Stimulated activated CD8-positive, alpha-beta memory T cell treated with anti-CD3 and anti-CD28 coated beads, Interleukin-7, amount 100 ng/mL, for 1 hour (primary cell): ENCODE results near the gene RASGRF1.
"Not testable (repeated sequence)": the region's sequence is repeated elsewhere in the genome, so short reads cannot be mapped to it uniquely, and the experiment has no call there.

Source experiments
- DNase-seq, 2 donors: peaks; one replicate each; pipeline ENCODE4 v3.0.0-alpha.2; 2020; ENCODE audit warnings: low read depth in 2 of 2

RASGRF1 gene

GRCh38 chr15:78930577-78931388 is 159.8 kb downstream of the RASGRF1 start:
- DNase-seq, result no peak

- no peak for DNase-seq
Observed at GRCh38 chr15:78929536-78930264, 160.9 kb downstream of the RASGRF1 start.

- no peak for DNase-seq
Observed at GRCh38 chr15:78928616-78929093, 161.9 kb downstream of the RASGRF1 start.

DNA sequence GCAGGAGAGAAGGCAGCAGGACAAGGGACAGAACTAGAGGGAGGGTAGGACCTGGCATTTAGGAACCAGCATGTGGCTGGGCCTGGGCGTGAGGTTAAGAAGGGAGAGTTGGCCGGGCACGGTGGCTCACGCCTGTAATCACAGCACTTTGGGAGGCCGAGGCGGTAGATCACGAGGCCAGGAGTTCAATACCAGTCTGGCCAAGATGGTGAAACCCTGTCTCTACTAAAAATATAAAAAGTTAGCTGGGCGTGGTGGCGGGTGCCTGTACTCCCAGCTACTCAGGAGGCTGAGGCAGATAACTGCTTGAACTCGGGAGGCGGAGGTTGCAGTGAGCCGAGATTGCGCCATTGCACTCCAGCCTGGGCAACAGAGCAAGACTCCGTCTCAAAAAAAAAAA is 162.4 kb downstream of the RASGRF1 start:
- not testable (repeated sequence) for DNase-seq

DNA sequence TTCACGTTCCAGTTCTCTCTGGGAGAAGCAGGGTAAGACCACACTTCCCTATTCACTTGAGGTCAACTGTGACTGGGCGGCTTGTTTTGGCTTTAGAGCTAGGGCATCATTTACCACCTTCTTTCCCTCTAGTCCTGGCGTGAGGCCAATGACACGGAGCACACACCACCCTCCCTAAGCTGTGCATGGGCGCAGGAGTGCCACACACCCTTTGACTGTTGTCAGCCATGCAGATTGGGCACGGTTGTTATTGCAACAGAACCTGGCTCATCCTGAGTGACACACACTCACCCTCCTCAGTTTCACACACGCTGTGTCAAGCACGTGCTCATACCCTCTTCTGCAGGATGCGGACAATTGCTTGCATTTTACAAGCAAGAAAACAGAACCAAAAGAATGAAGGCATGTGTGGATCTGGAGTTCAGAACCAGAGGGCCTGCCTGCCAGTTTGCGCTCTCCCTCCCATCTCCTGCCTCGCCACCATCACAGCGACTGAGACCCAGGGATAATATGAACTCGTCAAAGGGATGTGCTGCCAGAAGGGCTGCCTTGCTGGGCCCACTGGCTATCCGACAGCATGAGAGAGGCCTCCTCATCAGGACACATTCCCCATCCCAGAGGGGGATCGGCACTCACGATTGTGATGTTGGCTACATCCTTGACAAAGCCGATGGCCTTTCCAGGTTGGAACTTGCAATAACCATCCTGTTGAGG is 163.3 kb downstream of the RASGRF1 start:
- no peak for DNase-seq

GRCh38 chr15:78925956-78926743 is 164.4 kb downstream of the RASGRF1 start:
- no peak for DNase-seq

GRCh38 chr15:78925076-78925624 is 165.4 kb downstream of the RASGRF1 start:
- no peak for DNase-seq

DNA sequence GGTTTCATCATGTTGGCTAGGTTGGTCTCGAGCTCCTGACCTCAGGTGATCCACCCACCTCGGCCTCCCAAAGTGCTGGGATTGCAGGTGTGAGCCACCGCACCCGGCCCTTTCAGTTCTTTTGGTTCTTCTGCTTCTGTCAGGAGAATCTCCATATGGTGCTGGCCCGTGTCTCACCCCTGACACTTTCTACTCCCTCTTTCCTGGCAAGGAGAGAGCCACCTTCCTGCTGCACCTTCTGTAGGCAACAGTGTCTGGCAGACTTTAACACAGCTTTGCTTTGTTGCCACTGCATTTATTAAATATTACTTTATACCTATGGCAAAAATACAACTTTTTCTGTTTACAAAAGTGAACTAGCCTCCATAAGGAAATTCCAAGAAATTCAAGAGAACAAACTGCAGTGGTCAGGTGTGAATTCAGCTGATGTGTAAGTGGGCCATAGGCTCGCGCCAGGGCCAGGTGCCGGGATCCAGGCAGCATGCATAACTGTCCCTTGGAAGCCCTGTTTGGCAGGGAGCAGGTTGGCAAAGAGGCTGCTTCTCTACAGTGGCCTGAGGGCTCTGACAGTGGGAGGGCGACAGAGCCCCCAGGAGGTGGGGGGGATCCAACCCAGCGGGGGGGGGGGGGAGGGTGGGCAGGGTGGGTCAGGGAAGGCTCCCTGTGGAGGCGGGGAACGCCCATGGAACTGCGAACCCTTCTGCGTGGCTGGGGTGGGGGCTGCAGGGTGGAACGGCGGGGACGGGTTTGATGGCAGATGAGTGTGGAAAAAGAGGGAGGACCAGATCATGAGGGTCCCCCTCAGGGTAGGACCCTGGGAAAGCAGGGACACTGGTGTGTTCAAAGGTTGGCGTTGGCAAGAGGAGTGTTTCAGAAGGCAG is 166.9 kb downstream of the RASGRF1 start:
- no peak for DNase-seq

- DNase-seq, result no peak
Observed at GRCh38 chr15:78923015-78923414, 167.6 kb downstream of the RASGRF1 start.

GRCh38 chr15:78922527-78922926 is 168.1 kb downstream of the RASGRF1 start:
- DNase-seq, result no peak

- no peak for DNase-seq
Observed at GRCh38 chr15:78921940-78922339, 168.6 kb downstream of the RASGRF1 start.

- DNase-seq, result no peak
Observed at GRCh38 chr15:78921517-78921916, 169.1 kb downstream of the RASGRF1 start.

DNA sequence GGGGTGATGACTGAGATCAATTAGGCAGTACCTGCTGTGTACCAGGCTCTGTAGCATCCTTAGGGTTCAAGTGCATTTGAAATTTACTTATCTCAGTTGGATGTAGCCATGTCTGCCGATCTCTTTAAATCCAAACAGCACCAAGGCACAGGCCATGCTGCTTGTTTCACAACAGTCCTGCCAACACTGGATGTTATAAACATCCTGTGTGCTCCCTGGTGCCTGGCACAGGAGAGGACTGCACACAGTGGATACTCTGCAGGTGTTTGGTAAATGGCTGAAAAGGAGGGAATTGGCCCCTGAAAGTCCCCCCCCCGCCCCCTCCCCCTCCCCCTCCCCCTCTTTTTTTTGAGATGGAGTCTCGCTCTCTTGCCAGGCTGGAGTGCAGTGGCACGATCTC is 172.7 kb downstream of the RASGRF1 start:
- no peak for DNase-seq

DNA sequence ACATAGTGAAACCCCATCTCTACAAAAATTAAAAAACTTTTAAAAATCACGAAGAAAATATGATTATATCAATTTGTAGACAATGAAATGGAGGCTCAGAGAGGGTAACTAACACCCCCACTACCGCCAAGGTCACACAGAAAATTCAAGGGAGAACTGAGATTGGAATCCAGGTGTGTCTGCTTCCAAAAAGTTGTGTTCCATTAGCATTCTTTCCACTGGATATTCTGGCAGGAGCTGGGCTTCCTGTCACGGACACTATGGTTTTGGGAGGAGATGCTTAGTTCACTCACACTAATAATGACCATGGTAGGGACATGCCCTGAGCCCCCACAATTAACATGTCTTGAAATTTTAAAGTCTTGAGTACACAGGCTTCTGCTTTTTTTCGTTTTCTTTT is 174.5 kb downstream of the RASGRF1 start:
- no peak for DNase-seq

DNA sequence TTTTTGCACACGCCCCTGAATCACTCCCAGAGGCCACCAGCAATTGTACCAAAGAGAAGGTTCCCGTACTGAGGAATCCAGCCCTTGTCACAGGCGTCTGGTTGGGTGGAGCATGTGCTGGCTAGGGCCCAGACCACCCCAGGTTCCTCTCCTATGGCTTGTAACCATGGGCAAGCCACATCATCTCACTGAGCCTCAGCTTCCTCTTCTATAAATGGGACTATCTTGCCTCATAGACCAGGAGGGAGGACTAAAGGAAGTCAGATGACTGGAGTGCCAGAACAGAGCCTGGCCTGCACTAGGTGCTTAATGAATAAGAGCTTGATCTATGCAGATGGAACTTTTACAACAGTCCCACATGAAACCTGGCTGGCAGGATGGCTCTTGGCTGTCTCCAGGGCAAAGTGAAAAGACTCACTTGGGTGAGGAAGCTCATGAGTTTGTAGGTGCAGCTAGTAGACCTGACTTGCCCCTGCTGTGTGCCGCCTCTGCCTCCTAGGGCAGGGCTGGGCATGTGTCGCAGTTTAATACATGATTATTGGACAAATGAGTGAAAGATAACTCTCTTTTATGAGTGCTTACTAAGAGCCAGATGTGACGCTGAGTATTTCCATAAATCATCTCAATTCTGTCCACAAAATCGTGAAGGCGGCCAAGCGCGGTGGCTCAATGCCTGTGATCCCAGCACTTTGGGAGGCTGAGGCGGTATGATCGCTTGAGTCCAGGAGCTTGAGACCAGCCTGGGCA is 175.1 kb downstream of the RASGRF1 start:
- DNase-seq, result no peak

GRCh38 chr15:78914027-78914764 is 176.4 kb downstream of the RASGRF1 start:
- DNase-seq, result no peak

DNA sequence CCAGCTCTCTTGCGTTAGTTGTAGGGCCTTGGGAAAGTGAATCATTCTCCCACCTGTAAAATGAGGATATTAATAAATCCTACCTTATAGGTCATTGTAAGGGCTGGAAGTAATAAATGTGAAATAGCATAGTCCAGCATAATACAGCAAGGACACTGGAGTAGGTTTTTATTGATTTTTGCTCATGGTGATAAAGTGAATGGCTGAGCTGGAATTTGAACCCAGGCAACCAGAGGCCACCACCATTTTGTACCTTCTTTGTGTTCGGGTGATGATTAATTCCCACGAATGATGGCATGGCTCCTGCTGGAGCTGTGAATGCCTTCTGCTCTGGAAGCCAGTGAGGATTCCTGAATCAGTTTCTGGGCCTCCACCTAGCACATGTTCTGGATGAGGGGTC is 177.6 kb downstream of the RASGRF1 start:
- DNase-seq, result no peak

DNA sequence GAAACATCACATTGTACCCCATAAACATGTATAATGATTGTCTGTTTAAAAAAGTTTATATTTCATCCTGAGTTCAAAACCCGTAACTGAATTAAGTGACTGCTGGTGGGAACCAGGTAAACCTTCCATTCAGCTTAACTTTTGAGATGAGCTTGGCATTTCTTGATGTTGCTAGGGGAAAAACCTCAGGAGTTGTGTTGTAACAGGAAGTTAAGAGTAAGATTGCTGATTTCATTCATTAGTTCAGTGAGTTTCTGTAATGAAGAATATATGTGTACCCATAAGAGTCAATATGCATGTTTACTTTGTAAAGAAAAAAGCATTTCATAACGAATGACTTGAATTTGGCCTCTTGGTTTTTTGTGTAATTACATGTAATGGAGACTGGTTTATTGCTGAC is 178.3 kb downstream of the RASGRF1 start:
- DNase-seq, result no peak

DNA sequence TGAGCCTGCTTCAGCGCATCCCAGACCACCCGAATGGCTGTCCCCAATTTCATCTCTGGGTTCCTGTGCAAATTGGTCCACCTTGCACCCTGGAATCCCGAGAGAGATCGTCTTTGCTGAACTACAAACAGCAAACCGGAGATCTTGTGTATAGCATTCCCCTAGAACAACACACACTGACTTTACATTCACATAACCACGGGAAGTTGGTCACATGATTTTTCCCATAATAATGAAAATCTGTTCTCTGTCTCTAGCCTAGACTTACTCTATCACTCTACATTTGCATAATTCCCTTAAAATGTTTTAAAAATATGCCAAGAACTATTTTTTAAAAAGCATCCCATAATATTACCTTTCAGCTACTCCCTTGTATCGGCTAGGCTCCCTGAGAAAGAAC is 180.3 kb downstream of the RASGRF1 start:
- DNase-seq, result no peak
